HepG2 (cell line): ENCODE measurements around the gene MTO1. TPM values are rescaled to one million over a fixed set of nuclear protein-coding genes. Genes with fewer than 3 reads are reported as not detected.

ENCODE experiments used
- ATAC-seq: fragments of 200-7000 bp; cut with Tn5 transposase; 3 replicates; pipeline ENCODE4 v1.9.1; 2020; ENCODE audit warnings: mild to moderate bottlenecking, moderate library complexity
- BruUV-seq: library from RNA; stranded (reverse); fragments of 400-500 nt; replicated peaks from 2 replicates; lab custom pipeline; 2021; lab: Mats Ljungman, UMichigan
- CTCF ChIA-PET: fragments of 300-600 bp; formaldehyde crosslinking; extraction: SDS; loops from one replicate; lab custom pipeline; 2021; ENCODE audit warnings: low total read pairs, inconsistent platforms, low intra/inter-chr PET ratio; lab: Yijun Ruan, JAX
- POLR2A ChIA-PET: fragments of 350-600 bp; sonication (Branson Sonifier 250); formaldehyde crosslinking; loops from one replicate; lab custom pipeline; 2020; ENCODE audit warnings: antibody characterized with exemption, inconsistent platforms; lab: Yijun Ruan, JAX
- DNase-seq: peaks from one replicate; pipeline ENCODE4 v3.0.0-alpha.2; 2015; ENCODE audit warnings: low spot score
- FAIRE-seq: peaks from 3 replicates; lab custom pipeline; 2011; peaks lifted over from hg19 to GRCh38; lab: Jason Lieb, UNC
- H2AFZ ChIP-seq: one replicate; pipeline ENCODE4 v1.6.1; 2011; ENCODE audit warnings: low read length, inconsistent platforms
- H3K27ac ChIP-seq: fragments of 300-600 bp; 3 replicates; pipeline ENCODE4 v1.8.0; 2011; ENCODE audit warnings: mixed run types, mild to moderate bottlenecking, mixed read lengths, low read length, inconsistent platforms; ENCODE audit not compliant: insufficient read depth; ENCODE audit errors: extremely low read length
- H3K27me3 ChIP-seq, 2 experiments: fragments of 200-600 bp in 1 of 2; 2 replicates in 1 of 2; 3 replicates in 1 of 2; pipeline versions ENCODE4 v1.6.0 to v1.8.0; 2011; ENCODE audit warnings: low read length in 2 of 2, mild to moderate bottlenecking in 2 of 2, moderate library complexity in 2 of 2, inconsistent platforms in 1 of 2; ENCODE audit not compliant: insufficient read depth in 2 of 2, control insufficient read depth in 1 of 2
- H3K36me3 ChIP-seq, 2 experiments: fragments of 200-600 bp in 1 of 2; replicated peaks in 1 of 2; 2 replicates in 1 of 2; 3 replicates in 1 of 2; pipeline versions ENCODE4 v1.5.1 to v1.8.0; 2011; ENCODE audit warnings: low read length in 2 of 2, inconsistent platforms in 1 of 2; ENCODE audit not compliant: insufficient read depth in 2 of 2, control insufficient read depth in 1 of 2
- H3K4me1 ChIP-seq: 2 replicates; pipeline ENCODE4 v1.5.1; 2012; ENCODE audit warnings: low read length, inconsistent platforms; ENCODE audit not compliant: insufficient read depth
- H3K4me2 ChIP-seq: 2 replicates; pipeline ENCODE4 v1.6.0; 2011; ENCODE audit warnings: low read depth, low read length, inconsistent platforms
- H3K4me3 ChIP-seq, 3 experiments: fragments of 200-600 bp in 1 of 3; sonication (generic), shearing (Covaris generic) in 1 of 3; replicated peaks in 1 of 3; 2 replicates each; pipeline ENCODE4 v1.5.1; 2011 to 2016; ENCODE audit warnings: low read length in 3 of 3, inconsistent platforms in 2 of 3, low read depth in 2 of 3, mild to moderate bottlenecking in 2 of 3, control low read depth in 1 of 3, mixed read lengths in 1 of 3; ENCODE audit not compliant: insufficient read depth in 1 of 3
- H3K79me2 ChIP-seq: one replicate; pipeline ENCODE4 v1.6.1; 2011; ENCODE audit warnings: low read length, inconsistent platforms; ENCODE audit not compliant: insufficient read depth
- H3K9ac ChIP-seq: 2 replicates; pipeline ENCODE4 v1.6.0; 2011; ENCODE audit warnings: mild to moderate bottlenecking, low read depth, low read length, inconsistent platforms; ENCODE audit not compliant: insufficient read depth
- H3K9me3 ChIP-seq: 2 replicates; pipeline ENCODE4 v1.5.1; 2012; ENCODE audit warnings: mild to moderate bottlenecking, low read length
- H4K20me1 ChIP-seq: 2 replicates; pipeline ENCODE4 v1.6.0; 2011; ENCODE audit warnings: inconsistent platforms, mild to moderate bottlenecking, low read length, moderate library complexity; ENCODE audit not compliant: insufficient read depth
- ATAD3A ChIP-seq: sonication (generic); formaldehyde crosslinking; IDR thresholded peaks from 2 replicates; pipeline ENCODE4 v1.4.0; 2020; ENCODE audit warnings: missing genetic modification reagents
- FOXK1 ChIP-seq: sonication (generic); formaldehyde crosslinking; IDR thresholded peaks from 2 replicates; pipeline ENCODE4 v1.4.0; 2020; ENCODE audit warnings: low read depth, missing genetic modification reagents, borderline replicate concordance
- MAZ ChIP-seq, 2 experiments: sonication (generic) in 1 of 2; formaldehyde crosslinking in 1 of 2; IDR thresholded peaks; 2 replicates each; pipeline versions ENCODE4 v1.5.0 to v1.6.1; 2012 to 2020; ENCODE audit warnings: low read depth in 2 of 2, mild to moderate bottlenecking in 2 of 2, borderline replicate concordance in 1 of 2, improper control_type of control experiment in 1 of 2, low read length in 1 of 2, missing genetic modification reagents in 1 of 2, moderate library complexity in 1 of 2
- NCOA1 ChIP-seq: sonication (generic); formaldehyde crosslinking; IDR thresholded peaks from 2 replicates; pipeline ENCODE4 v1.9.0; 2021; ENCODE audit warnings: missing genetic modification reagents
- NFYB ChIP-seq: sonication (generic); formaldehyde crosslinking; IDR thresholded peaks from 2 replicates; pipeline ENCODE4 v1.4.0; 2020; ENCODE audit warnings: missing genetic modification reagents
- SOX5 ChIP-seq: IDR thresholded peaks from 2 replicates; pipeline ENCODE4 v1.6.1; 2016; ENCODE audit warnings: borderline replicate concordance
- ZFYVE20 ChIP-seq: sonication (generic); formaldehyde crosslinking; IDR thresholded peaks from 2 replicates; pipeline ENCODE4 v1.8.0; 2023; ENCODE audit warnings: low read depth, mild to moderate bottlenecking, moderate library complexity, missing genetic modification reagents, borderline replicate concordance
- WGBS: methylation state at CpG from one replicate; pipeline ENCODE4 v1.1.6; 2017; ENCODE audit warnings: low lambda C conversion rate; 5-methylcytosine and 5-hydroxymethylcytosine counted together
- in situ Hi-C: cut with HindIII; loops from 2 replicates; pipeline ENCODE4 v1.10.0; 2017; ENCODE audit warnings: low pct_unique_long_range_greater_than_20kb; ENCODE audit not compliant: extremely low pct_ligation_motif_present
- intact Hi-C: fragments of 100-400 bp; cut with micrococcal nuclease; formaldehyde crosslinking; loops from one replicate; pipeline ENCODE4 v1.10.0; 2022; ENCODE audit not compliant: unreplicated experiment
- polyA plus RNA-seq, 8 experiments: library from polyadenylated mRNA; depleted of rRNA in 3 of 8; stranded (reverse) in 7 of 8; unstranded in 1 of 8; fragments of >200 nt; fragmentation: Illumina TruSeq in 4 of 8; extraction: Trizol in 4 of 8; gene quantifications; 2 replicates each; pipeline versions ENCODE4 v1.2.1 to v1.2.3, GENCODE V29; 2011 to 2016; ENCODE audit warnings: low read depth in 4 of 8, missing spikeins in 1 of 8, mixed read lengths in 1 of 8; ENCODE audit not compliant: insufficient read depth in 1 of 8
- total RNA-seq, 5 experiments: library from RNA; depleted of rRNA; stranded (reverse); fragments of >200 nt; fragmentation: Illumina TruSeq; extraction: Trizol; gene quantifications; 2 replicates each; pipeline ENCODE4 v1.2.3, GENCODE V29; 2016; ENCODE audit warnings: low read depth in 1 of 5
- TF ChIP-seq, protein P1 (sequence below): sonication (generic); formaldehyde crosslinking; IDR thresholded peaks from 2 replicates; pipeline ENCODE4 v1.4.0; 2020; ENCODE audit warnings: mild to moderate bottlenecking, missing genetic modification reagents, borderline replicate concordance

Gene MTO1
- total and polyA plus RNA-seq, 2 of the 13 experiments (the other 11 are each of a cell fraction or from before 2014, with no cell fraction given): 21.1 to 45.3 TPM

DNA sequence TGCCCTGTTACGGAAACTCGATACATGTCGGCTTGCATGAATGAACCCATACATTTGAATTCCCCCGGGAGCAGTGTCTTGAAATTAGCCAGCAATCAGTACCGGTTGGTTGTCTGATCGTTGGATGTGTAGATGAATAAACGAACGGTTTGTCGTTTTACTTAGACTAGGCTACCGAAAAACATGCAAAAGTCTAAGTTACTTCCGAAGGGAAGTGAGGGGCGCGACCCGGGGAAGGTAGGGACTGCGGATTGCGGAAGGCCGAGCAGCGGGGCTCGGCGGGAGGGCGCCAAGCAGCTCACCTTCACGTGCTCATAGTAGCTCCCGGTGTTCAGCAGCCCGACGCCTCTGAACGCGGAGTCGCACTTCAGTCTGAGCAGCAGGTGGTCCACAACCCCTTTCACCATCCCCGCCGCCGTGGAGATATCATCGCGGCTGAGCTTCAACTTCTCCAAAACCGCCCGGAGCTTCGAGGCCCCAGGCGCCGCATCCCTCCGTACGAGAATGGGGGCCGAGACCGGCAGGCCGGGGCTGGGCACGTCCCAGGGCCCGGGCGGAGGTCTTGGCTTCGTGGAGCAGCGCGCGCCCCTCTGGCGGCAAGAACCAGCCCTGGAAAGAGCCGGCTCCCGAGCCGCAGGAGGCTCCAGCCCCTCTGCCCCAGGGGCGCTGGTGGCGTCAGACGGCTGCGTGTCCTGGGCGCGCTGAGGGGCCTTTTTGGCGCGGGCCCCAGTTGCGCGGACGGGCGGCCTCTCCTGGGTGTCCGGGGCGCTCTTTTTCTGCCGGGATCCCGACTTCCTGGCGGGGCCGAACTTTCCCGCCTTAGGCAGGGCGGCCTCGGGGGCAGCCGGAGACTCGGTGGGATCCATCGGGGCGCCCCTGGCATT is 10.1 kb upstream of the MTO1 start:
- FAIRE-seq (no peak), ATAC-seq (no peak), DNase-seq (no peak)
- no peaks in the 10 kb centered on the region for H3K36me3 ChIP-seq
- 85% methylated on average over 65 of the region's 79 CpGs for WGBS
- H4K20me1 ChIP-seq: no peaks in the 10 kb centered on the region
- no peak overlapping the region for H3K4me2 ChIP-seq
- no peaks in the 10 kb centered on the region for H3K27me3 ChIP-seq
- no peaks in the 10 kb centered on the region for H3K79me2 ChIP-seq
- in situ Hi-C loops: no loop called here
- POLR2A ChIA-PET: interaction anchor here (1.2 kb wide), 1 partner anchor 10 kb away, joined by 3 read pairs; the partner anchor contains the start of gene MTO1
- H3K27ac ChIP-seq: no peak overlapping the region
- CTCF ChIA-PET: no interaction called here
- no peak overlapping the region for H3K9ac ChIP-seq
- no peak overlapping the region for H2AFZ ChIP-seq
- no peaks in the 10 kb centered on the region for H3K9me3 ChIP-seq
- no peak overlapping the region for H3K4me3 ChIP-seq
- TF ChIP-seq FOXK1 (no peak), ZFYVE20 (no peak), ATAD3A (CRISPR knock-in tag) (no peak), SOX5 (CRISPR knock-in tag) (no peak), MAZ (IDR thresholded peaks at IDR 0.05; ENCODE audit: borderline replicate concordance, low read depth, low read length) (no peak), MAZ (CRISPR knock-in tag; IDR thresholded peaks at IDR 0.05; ENCODE audit: low read depth) (no peak), NFYB (CRISPR knock-in tag) (no peak), NCOA1 (no peak)
- TF ChIP-seq, protein P1, sequence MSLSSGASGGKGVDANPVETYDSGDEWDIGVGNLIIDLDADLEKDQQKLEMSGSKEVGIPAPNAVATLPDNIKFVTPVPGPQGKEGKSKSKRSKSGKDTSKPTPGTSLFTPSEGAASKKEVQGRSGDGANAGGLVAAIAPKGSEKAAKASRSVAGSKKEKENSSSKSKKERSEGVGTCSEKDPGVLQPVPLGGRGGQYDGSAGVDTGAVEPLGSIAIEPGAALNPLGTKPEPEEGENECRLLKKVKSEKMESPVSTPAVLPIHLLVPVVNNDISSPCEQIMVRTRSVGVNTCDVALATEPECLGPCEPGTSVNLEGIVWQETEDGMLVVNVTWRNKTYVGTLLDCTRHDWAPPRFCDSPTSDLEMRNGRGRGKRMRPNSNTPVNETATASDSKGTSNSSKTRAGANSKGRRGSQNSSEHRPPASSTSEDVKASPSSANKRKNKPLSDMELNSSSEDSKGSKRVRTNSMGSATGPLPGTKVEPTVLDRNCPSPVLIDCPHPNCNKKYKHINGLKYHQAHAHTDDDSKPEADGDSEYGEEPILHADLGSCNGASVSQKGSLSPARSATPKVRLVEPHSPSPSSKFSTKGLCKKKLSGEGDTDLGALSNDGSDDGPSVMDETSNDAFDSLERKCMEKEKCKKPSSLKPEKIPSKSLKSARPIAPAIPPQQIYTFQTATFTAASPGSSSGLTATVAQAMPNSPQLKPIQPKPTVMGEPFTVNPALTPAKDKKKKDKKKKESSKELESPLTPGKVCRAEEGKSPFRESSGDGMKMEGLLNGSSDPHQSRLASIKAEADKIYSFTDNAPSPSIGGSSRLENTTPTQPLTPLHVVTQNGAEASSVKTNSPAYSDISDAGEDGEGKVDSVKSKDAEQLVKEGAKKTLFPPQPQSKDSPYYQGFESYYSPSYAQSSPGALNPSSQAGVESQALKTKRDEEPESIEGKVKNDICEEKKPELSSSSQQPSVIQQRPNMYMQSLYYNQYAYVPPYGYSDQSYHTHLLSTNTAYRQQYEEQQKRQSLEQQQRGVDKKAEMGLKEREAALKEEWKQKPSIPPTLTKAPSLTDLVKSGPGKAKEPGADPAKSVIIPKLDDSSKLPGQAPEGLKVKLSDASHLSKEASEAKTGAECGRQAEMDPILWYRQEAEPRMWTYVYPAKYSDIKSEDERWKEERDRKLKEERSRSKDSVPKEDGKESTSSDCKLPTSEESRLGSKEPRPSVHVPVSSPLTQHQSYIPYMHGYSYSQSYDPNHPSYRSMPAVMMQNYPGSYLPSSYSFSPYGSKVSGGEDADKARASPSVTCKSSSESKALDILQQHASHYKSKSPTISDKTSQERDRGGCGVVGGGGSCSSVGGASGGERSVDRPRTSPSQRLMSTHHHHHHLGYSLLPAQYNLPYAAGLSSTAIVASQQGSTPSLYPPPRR (CRISPR knock-in tag): no peak
- peaks cover 9% of the 10 kb centered on the region for H3K4me1 ChIP-seq
- BruUV-seq: no TSS peak
- intact Hi-C loops: no loop called here
